ENCODE measurements around the gene POLD2. TPM values are rescaled to one million over a fixed set of nuclear protein-coding genes. Genes with fewer than 3 reads are reported as not detected.

The POLD2 gene
- total and polyA plus RNA-seq, 2 of the 8 experiments (the other 6 are each of a cell fraction or from before 2014, with no cell fraction given) = 148 to 214 TPM

- Histone ChIP-seq H2BK5ac (ENCODE audit: low read depth, low read length) (no peak overlapping the region), H4K91ac (replicated peaks; ENCODE audit: insufficient read length, low read length) (no peak overlapping the region), H3K4me3 (ENCODE audit: extremely low read depth in 1 of 4, insufficient read depth in 2 of 4, low read depth in 3 of 4, low read length in 4 of 4) (no peak overlapping the region), H2AFZ (ENCODE audit: low read length) (0 out of 2 replicates have a peak overlapping the region, but pooled peaks have one; percentile 77), H3K56ac (replicated peaks; ENCODE audit: insufficient read length, low read depth, low read length) (no peak overlapping the region), H3K4ac (replicated peaks; ENCODE audit: insufficient read length, low read depth, low read length) (no peak overlapping the region), H3K36me3 (ENCODE audit: control insufficient read depth in 2 of 4, insufficient read depth in 4 of 4, low read length in 3 of 4) (no peaks in the 10 kb centered on the region), H2BK15ac (ENCODE audit: low read length) (no peak overlapping the region), H3K9me3 (ENCODE audit: insufficient read depth in 2 of 2, low read depth in 1 of 2, low read length in 1 of 2) (no peaks in the 10 kb centered on the region), H3K4me1 (replicated peaks in 1 of 4; ENCODE audit: control insufficient read depth in 3 of 4, insufficient read depth in 4 of 4, low read length in 3 of 4) (no peaks in the 10 kb centered on the region), H3K18ac (ENCODE audit: extremely low read depth, low read length) (no peak overlapping the region), H3K27ac (ENCODE audit: low read depth, low read length) (no peak overlapping the region), H3K23ac (ENCODE audit: insufficient read length) (no peak overlapping the region), H4K20me1 (replicated peaks in 1 of 2; ENCODE audit: control insufficient read depth in 1 of 2, insufficient read depth in 2 of 2, low read length in 2 of 2) (no peaks in the 10 kb centered on the region), H4K5ac (ENCODE audit: insufficient read length, low read depth, low read length) (no peak overlapping the region), H2BK20ac (ENCODE audit: low read length) (no peak overlapping the region), H3K9ac (replicated peaks in 1 of 4; ENCODE audit: extremely low read depth in 1 of 4, low read depth in 3 of 4, low read length in 3 of 4) (no peak overlapping the region), H3K79me1 (ENCODE audit: low read depth, low read length) (no peaks in the 10 kb centered on the region), H2BK12ac (ENCODE audit: low read depth, low read length) (no peak overlapping the region), H2BK120ac (replicated peaks; ENCODE audit: low read depth, low read length) (no peak overlapping the region), H3K27me3 (replicated peaks in 1 of 4; ENCODE audit: control insufficient read depth in 3 of 4, extremely low read depth in 1 of 4, insufficient read depth in 3 of 4, low read length in 3 of 4) (no peaks in the 10 kb centered on the region), H3K4me2 (ENCODE audit: insufficient read depth in 1 of 2, low read depth in 2 of 2, low read length in 2 of 2) (no peak overlapping the region), H3K79me2 (ENCODE audit: control insufficient read depth in 1 of 2, insufficient read depth in 2 of 2, low read length in 2 of 2) (no peaks in the 10 kb centered on the region), H2AK5ac (ENCODE audit: low read depth, low read length) (no peak overlapping the region), H4K8ac (ENCODE audit: extremely low read depth, insufficient read depth, low read length) (no peak overlapping the region), H3K23me2 (ENCODE audit: low read depth, low read length) (no peaks in the 10 kb centered on the region), H3K14ac (ENCODE audit: insufficient read length) (no peak overlapping the region)
- POLR2A ChIA-PET (ENCODE audit: partially characterized antibody) = interaction anchor here (1.1 to 1.5 kb wide), 2 partner anchors 18 to 26 kb away, joined by 3 to 4 read pairs; no protein-coding TSS in a partner anchor
- WGBS, 2 experiments (ENCODE audit: extremely low coverage in 1 of 2, insufficient coverage in 1 of 2, insufficient read length in 1 of 2, insufficient replicate concordance in 2 of 2, low coverage in 1 of 2, low lambda C conversion rate in 2 of 2, missing lambda C conversion rate in 1 of 2) = 69% methylated on average over 6 of the region's 6 CpGs; no CpG with 5 or more reads in 1 of the 2 experiments
- FAIRE-seq (no peak), DNase-seq (ENCODE audit: low read depth in 1 of 2, low spot score in 2 of 2) (no peak)
- CTCF ChIA-PET (ENCODE audit: partially characterized antibody) = interaction anchor here (0.6 to 1.1 kb wide), 3 partner anchors 104 to 148 kb away, joined by 3 to 4 read pairs (median 4); no protein-coding TSS in a partner anchor
- TF ChIP-seq NANOG (IDR thresholded peaks at IDR 0.05; ENCODE audit: insufficient read depth, low read depth, low read length, poor library complexity, severe bottlenecking) (no peak), RXRA (IDR thresholded peaks at IDR 0.05; ENCODE audit: insufficient read depth, low read depth, low read length) (no peak)
Observed at GRCh38 chr7:44093102-44093641, 30.2 kb downstream of the POLD2 start.

Data from H1 (cell line).